HEK293 (cell line): ENCODE measurements around the gene MADCAM1.

ENCODE experiments used
- CTCF ChIA-PET: fragments of 350-600 bp; formaldehyde crosslinking; extraction: SDS; loops from one replicate; lab custom pipeline; 2021; ENCODE audit warnings: antibody characterized with exemption; lab: Yijun Ruan, JAX
- POLR2A ChIA-PET: fragments of 300-600 bp; formaldehyde crosslinking; extraction: SDS; loops from one replicate; lab custom pipeline; 2020; ENCODE audit warnings: antibody characterized with exemption, inconsistent platforms; lab: Yijun Ruan, JAX
- H3K27ac ChIP-seq: fragments of 200-500 bp; sonication (Bioruptor generic); 2 replicates; pipeline ENCODE4 v1.5.1; 2014; ENCODE audit warnings: low read depth, low read length, control low read depth, inconsistent platforms; ENCODE audit errors: extremely low read depth
- H3K36me3 ChIP-seq, 2 experiments: fragments of 200-500 bp in 1 of 2; sonication (Bioruptor generic) in 1 of 2; 1 replicate in 1 of 2; 2 replicates in 1 of 2; pipeline ENCODE4 v1.5.1; 2014 to 2017; ENCODE audit warnings: inconsistent platforms in 2 of 2, low read length in 2 of 2; ENCODE audit not compliant: control insufficient read depth in 2 of 2, insufficient read depth in 1 of 2
- H3K4me1 ChIP-seq: fragments of 200-500 bp; sonication (Bioruptor generic); 2 replicates; pipeline ENCODE4 v1.5.1; 2014; ENCODE audit warnings: mild to moderate bottlenecking, low read length, inconsistent platforms; ENCODE audit not compliant: control insufficient read depth, insufficient read depth
- H3K4me3 ChIP-seq: 2 replicates; pipeline ENCODE4 v1.5.1; 2011; ENCODE audit warnings: low read depth, mild to moderate bottlenecking, control low read depth, low read length, moderate library complexity
- H3K9me3 ChIP-seq: fragments of 200-500 bp; sonication (Bioruptor generic); 2 replicates; pipeline ENCODE4 v1.5.1; 2014; ENCODE audit warnings: low read depth, low read length, inconsistent platforms; ENCODE audit not compliant: control insufficient read depth, insufficient read depth
- BCL11A ChIP-seq: fragments of 450-650 bp; formaldehyde crosslinking; IDR thresholded peaks from 2 replicates; pipeline ENCODE4 v1.5.1; 2016; ENCODE audit warnings: low read depth, missing biosample characterization, missing genetic modification characterization
- BCL11B ChIP-seq: fragments of 450-650 bp; formaldehyde crosslinking; IDR thresholded peaks from 2 replicates; pipeline ENCODE4 v1.5.1; 2016; ENCODE audit warnings: low read depth, missing biosample characterization, missing genetic modification characterization
- EGR2 ChIP-seq: fragments of 450-650 bp; formaldehyde crosslinking; IDR thresholded peaks from 2 replicates; pipeline ENCODE4 v1.5.1; 2016; ENCODE audit warnings: low read depth, missing biosample characterization, missing genetic modification characterization
- KLF8 ChIP-seq: fragments of 450-650 bp; formaldehyde crosslinking; IDR thresholded peaks from 2 replicates; pipeline ENCODE4 v1.5.1; 2016; ENCODE audit warnings: missing biosample characterization, missing genetic modification characterization
- KLF9 ChIP-seq: fragments of 450-650 bp; formaldehyde crosslinking; IDR thresholded peaks from 2 replicates; pipeline ENCODE4 v1.5.1; 2016; ENCODE audit warnings: missing biosample characterization, missing genetic modification characterization, low read depth
- MEIS1 ChIP-seq: sonication (generic); formaldehyde crosslinking; IDR thresholded peaks from 2 replicates; pipeline ENCODE4 v1.8.1; 2022; ENCODE audit warnings: missing genetic modification reagents, mild to moderate bottlenecking, borderline replicate concordance
- PATZ1 ChIP-seq: fragments of 450-650 bp; formaldehyde crosslinking; IDR thresholded peaks from 2 replicates; pipeline ENCODE4 v1.5.1; 2016; ENCODE audit warnings: missing biosample characterization, missing genetic modification characterization
- TRIM28 ChIP-seq: IDR thresholded peaks from 2 replicates; pipeline ENCODE4 v1.6.1; 2011; ENCODE audit warnings: low read length, control low read depth, borderline replicate concordance
- ZBTB6 ChIP-seq: fragments of 450-650 bp; formaldehyde crosslinking; IDR thresholded peaks from 2 replicates; pipeline ENCODE4 v1.5.1; 2017; ENCODE audit warnings: missing biosample characterization, missing genetic modification characterization
- ZNF2 ChIP-seq: fragments of 450-650 bp; formaldehyde crosslinking; IDR thresholded peaks from 2 replicates; pipeline ENCODE4 v1.5.1; 2016; ENCODE audit warnings: missing biosample characterization, missing genetic modification characterization
- ZNF221 ChIP-seq: fragments of 450-650 bp; formaldehyde crosslinking; IDR thresholded peaks from 2 replicates; pipeline ENCODE4 v1.5.1; 2017; ENCODE audit warnings: missing biosample characterization, missing genetic modification characterization, borderline replicate concordance
- ZNF26 ChIP-seq: fragments of 450-650 bp; formaldehyde crosslinking; IDR thresholded peaks from 2 replicates; pipeline ENCODE4 v1.5.1; 2016; ENCODE audit warnings: missing biosample characterization, missing genetic modification characterization
- ZNF362 ChIP-seq: fragments of 450-650 bp; formaldehyde crosslinking; IDR thresholded peaks from 2 replicates; pipeline ENCODE4 v1.5.1; 2016; ENCODE audit warnings: missing biosample characterization, missing genetic modification characterization
- ZNF391 ChIP-seq: fragments of 450-650 bp; formaldehyde crosslinking; IDR thresholded peaks from 2 replicates; pipeline ENCODE4 v1.5.1; 2016; ENCODE audit warnings: low read depth, missing biosample characterization, missing genetic modification characterization, borderline replicate concordance
- ZNF398 ChIP-seq: fragments of 450-650 bp; formaldehyde crosslinking; IDR thresholded peaks from 2 replicates; pipeline ENCODE4 v1.5.1; 2017; ENCODE audit warnings: missing biosample characterization, missing genetic modification characterization
- ZNF518A ChIP-seq: fragments of 450-650 bp; formaldehyde crosslinking; conservative IDR thresholded peaks from 2 replicates; pipeline ENCODE4 v1.5.1; 2016; ENCODE audit warnings: low read depth, missing biosample characterization, missing genetic modification characterization
- ZNF629 ChIP-seq: fragments of 450-650 bp; formaldehyde crosslinking; IDR thresholded peaks from 2 replicates; pipeline ENCODE4 v1.5.1; 2017; ENCODE audit warnings: missing biosample characterization, missing genetic modification characterization
- ZNF791 ChIP-seq: fragments of 450-650 bp; formaldehyde crosslinking; IDR thresholded peaks from 2 replicates; pipeline ENCODE4 v1.5.1; 2016; ENCODE audit warnings: missing biosample characterization, missing genetic modification characterization

Gene MADCAM1

GRCh38 chr19:468587-469256, 27.6 kb upstream of the MADCAM1 start:
- Histone ChIP-seq H3K36me3 (no peaks in the 10 kb centered on the region), H3K4me1 (no peaks in the 10 kb centered on the region), H3K4me3 (no peak overlapping the region), H3K27ac (no peak overlapping the region)
- POLR2A ChIA-PET: no interaction called here
- CTCF ChIA-PET: interaction anchor here (0.7 kb wide), 2 partner anchors 42 to 55 kb away, joined by 3 read pairs; no protein-coding TSS in a partner anchor
- TF ChIP-seq MEIS1 (CRISPR knock-in tag) (no peak), PATZ1 (tag by site-specific recombination) (no peak), ZNF26 (no peak), ZNF362 (tag by site-specific recombination) (no peak), ZNF221 (no peak), ZNF2 (tag by site-specific recombination) (no peak), KLF8 (tag by site-specific recombination) (no peak), ZBTB6 (tag by site-specific recombination) (no peak), ZNF629 (tag by site-specific recombination) (no peak), KLF9 (tag by site-specific recombination) (no peak), BCL11A (tag by site-specific recombination) (no peak), ZNF391 (tag by site-specific recombination) (no peak), ZNF791 (tag by site-specific recombination) (no peak)
- TF ChIP-seq, all 188 proteins: peak for 0
- H3K9me3 ChIP-seq: no peaks in the 10 kb centered on the region

- ChIA-PET CTCF (interaction anchor here (0.7 kb wide), 1 partner anchor 40 kb away, joined by 8 read pairs; no protein-coding TSS in a partner anchor), POLR2A (no interaction called here)
- no peaks in the 10 kb centered on the region for H3K4me1 ChIP-seq
- H3K9me3 ChIP-seq: no peaks in the 10 kb centered on the region
- no peaks in the 10 kb centered on the region for H3K36me3 ChIP-seq
- H3K27ac ChIP-seq: no peak overlapping the region
- H3K4me3 ChIP-seq: no peak overlapping the region
- TF ChIP-seq BCL11B (tag by site-specific recombination) (no peak), TRIM28 (no peak), ZBTB6 (tag by site-specific recombination) (no peak), ZNF629 (tag by site-specific recombination) (peak; percentile 45), ZNF518A (no peak), ZNF398 (tag by site-specific recombination) (peak; percentile 38), EGR2 (tag by site-specific recombination) (no peak)
Measured at GRCh38 chr19:469833-470232, 26.5 kb upstream of the MADCAM1 start.
